HG03469 (cell line): ENCODE results near the gene SND1.

ENCODE experiments used
- ATAC-seq: cut with Tn5 transposase; IDR thresholded peaks from one replicate; pipeline ENCODE4 v1.9.1; 2021; ENCODE audit warnings: mild to moderate bottlenecking, moderate library complexity, moderate number of reproducible peaks; ENCODE audit not compliant: unreplicated experiment

Gene SND1

GRCh38 chr7:127885222-127885772 lies 233.3 kb downstream of the SND1 start:
- ATAC-seq = no peak

- ATAC-seq = no peak
Measured at GRCh38 chr7:127885843-127886242, 233.8 kb downstream of the SND1 start.

- ATAC-seq = no peak
Measured at GRCh38 chr7:127886248-127886647, 234.3 kb downstream of the SND1 start.

- ATAC-seq = no peak
Measured at GRCh38 chr7:127887096-127887495, 235.1 kb downstream of the SND1 start.

GRCh38 chr7:127887631-127888030 lies 235.6 kb downstream of the SND1 start:
- no peak for ATAC-seq

GRCh38 chr7:127888411-127888810 lies 236.4 kb downstream of the SND1 start:
- no peak for ATAC-seq

GRCh38 chr7:127888825-127889224 lies 236.8 kb downstream of the SND1 start:
- no peak for ATAC-seq

- ATAC-seq = no peak
Measured at GRCh38 chr7:127889677-127890076, 237.7 kb downstream of the SND1 start.

- ATAC-seq = no peak
Measured at GRCh38 chr7:127890726-127891125, 238.7 kb downstream of the SND1 start.

GRCh38 chr7:127891144-127891543 lies 239.2 kb downstream of the SND1 start:
- no peak for ATAC-seq

- no peak for ATAC-seq
Measured at GRCh38 chr7:127891854-127892438, 240.0 kb downstream of the SND1 start.

GRCh38 chr7:127892488-127893314 lies 240.7 kb downstream of the SND1 start:
- no peak for ATAC-seq

GRCh38 chr7:127893547-127893946 lies 241.6 kb downstream of the SND1 start:
- ATAC-seq = no peak

GRCh38 chr7:127894588-127894987 lies 242.6 kb downstream of the SND1 start:
- no peak for ATAC-seq

GRCh38 chr7:127895360-127895759 lies 243.4 kb downstream of the SND1 start:
- no peak for ATAC-seq

GRCh38 chr7:127895814-127896280 lies 243.9 kb downstream of the SND1 start:
- ATAC-seq = no peak

GRCh38 chr7:127896659-127897058 lies 244.7 kb downstream of the SND1 start:
- ATAC-seq = no peak

- no peak for ATAC-seq
Measured at GRCh38 chr7:127897704-127898454, 245.9 kb downstream of the SND1 start.

- no peak for ATAC-seq
Measured at GRCh38 chr7:127899411-127899810, 247.4 kb downstream of the SND1 start.

GRCh38 chr7:127900141-127900540 lies 248.1 kb downstream of the SND1 start:
- ATAC-seq = no peak
